ENCODE measurements around the gene KIFAP3.
"Not testable (repeated sequence)": the region's sequence is repeated elsewhere in the genome, so short reads cannot be mapped to it uniquely, and the experiment has no call there.

KIFAP3 gene

DNA sequence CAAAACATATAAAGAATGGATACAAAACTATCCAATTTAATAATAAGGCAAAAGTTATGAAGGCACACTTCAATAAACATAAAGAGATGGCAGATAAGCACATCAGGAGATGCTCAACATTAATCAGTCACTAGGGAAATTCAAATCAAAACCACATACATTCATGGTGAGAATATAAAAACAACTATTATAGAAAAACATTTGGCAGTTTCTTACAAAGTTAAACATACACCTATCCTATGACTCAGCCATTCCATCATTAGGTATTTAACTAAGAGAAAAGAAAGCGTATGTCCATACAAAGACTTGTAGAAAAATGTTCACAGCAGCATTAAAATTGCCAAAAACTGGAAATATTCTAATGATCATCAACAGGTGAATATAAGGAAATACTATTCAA, 44.3 kb downstream of the KIFAP3 start:
- no peaks in the 10 kb centered on the region for H3K27me3 ChIP-seq
- no peaks in the 10 kb centered on the region for H3K4me1 ChIP-seq
- H3K9me3 ChIP-seq = peaks cover 3% of the 10 kb centered on the region; the same call in 1 of the 2 replicates
- TF ChIP-seq Cebpa-rat (IDR thresholded peaks at IDR 0.05) = no peak
- no peaks in the 10 kb centered on the region for H3K36me3 ChIP-seq
- H3K27ac ChIP-seq = no peak overlapping the region
- H3K4me2 ChIP-seq = no peak overlapping the region
- H3K4me3 ChIP-seq = no peak overlapping the region
- H4K20me1 ChIP-seq = no peaks in the 10 kb centered on the region
- no peak overlapping the region for H3K9ac ChIP-seq

- no peak overlapping the region for H3K9ac ChIP-seq
- H3K4me3 ChIP-seq = no peak overlapping the region
- no peak overlapping the region for H3K27ac ChIP-seq
- H3K4me1 ChIP-seq = no peaks in the 10 kb centered on the region
- no peak overlapping the region for H3K4me2 ChIP-seq
- no peaks in the 10 kb centered on the region for H4K20me1 ChIP-seq
- no peak for TF ChIP-seq Cebpa-rat (IDR thresholded peaks at IDR 0.05)
- H3K27me3 ChIP-seq = no peaks in the 10 kb centered on the region
- H3K9me3 ChIP-seq = peaks cover 3% of the 10 kb centered on the region; the same call in 1 of the 2 replicates
- no peaks in the 10 kb centered on the region for H3K36me3 ChIP-seq
These were observed 46.7 kb downstream of the KIFAP3 start for GRCh38 chr1:170027760-170028159.

- Histone ChIP-seq H3K36me3 (no peaks in the 10 kb centered on the region), H3K27ac (no peak overlapping the region)
- TF ChIP-seq Cebpa-rat (IDR thresholded peaks at IDR 0.05) = no peak
These were observed 53.6 kb downstream of the KIFAP3 start for GRCh38 chr1:170020859-170021258.

DNA sequence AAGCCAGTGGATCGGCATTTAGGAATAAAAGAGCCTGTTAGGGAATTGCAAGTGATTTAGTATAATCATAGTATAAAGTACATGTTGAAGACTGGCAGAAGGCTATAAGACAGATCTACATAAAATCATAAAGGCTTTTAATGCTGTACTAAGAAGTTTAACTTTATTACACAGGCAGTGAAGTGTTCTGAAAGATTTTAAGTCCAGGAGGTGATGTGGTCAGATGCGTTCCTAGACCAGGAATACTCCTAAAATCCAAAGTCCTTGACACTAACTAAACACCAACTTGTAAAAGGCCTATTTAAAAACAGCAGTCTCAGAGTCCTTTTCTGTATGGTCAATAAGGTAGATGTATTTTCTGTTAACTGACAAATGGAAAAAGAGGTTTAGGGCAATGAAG, 57.0 kb downstream of the KIFAP3 start:
- no peaks in the 10 kb centered on the region for H3K36me3 ChIP-seq
- no peak for TF ChIP-seq Cebpa-rat (IDR thresholded peaks at IDR 0.05)
- no peak overlapping the region for H3K4me3 ChIP-seq

More at GRCh38 chr1:170020859-170021258, 53.6 kb downstream of the KIFAP3 start:
- Histone ChIP-seq H4K20me1 (no peaks in the 10 kb centered on the region), H3K4me3 (no peak overlapping the region), H3K9ac (no peak overlapping the region), H3K27me3 (no peaks in the 10 kb centered on the region), H3K4me2 (no peak overlapping the region), H3K4me1 (no peaks in the 10 kb centered on the region), H3K9me3 (0 out of 2 replicates have a peak, but pooled peaks cover 3% of the 10 kb centered on the region)

GRCh38 chr1:170012920-170013319, 61.6 kb downstream of the KIFAP3 start:
- Histone ChIP-seq H4K20me1 (no peaks in the 10 kb centered on the region), H3K4me1 (no peaks in the 10 kb centered on the region), H3K4me3 (no peak overlapping the region), H3K9me3 (no peaks in the 10 kb centered on the region), H3K27ac (no peak overlapping the region), H3K4me2 (no peak overlapping the region), H3K36me3 (no peaks in the 10 kb centered on the region), H3K27me3 (no peaks in the 10 kb centered on the region), H3K9ac (no peak overlapping the region)
- TF ChIP-seq Cebpa-rat (IDR thresholded peaks at IDR 0.05) = no peak

More for the DNA sequence above, 57.0 kb downstream of the KIFAP3 start:
- Histone ChIP-seq H4K20me1 (no peaks in the 10 kb centered on the region), H3K27ac (no peak overlapping the region), H3K9me3 (0 out of 2 replicates have a peak, but pooled peaks cover 3% of the 10 kb centered on the region), H3K4me1 (no peaks in the 10 kb centered on the region), H3K27me3 (no peaks in the 10 kb centered on the region), H3K9ac (no peak overlapping the region), H3K4me2 (no peak overlapping the region)

DNA sequence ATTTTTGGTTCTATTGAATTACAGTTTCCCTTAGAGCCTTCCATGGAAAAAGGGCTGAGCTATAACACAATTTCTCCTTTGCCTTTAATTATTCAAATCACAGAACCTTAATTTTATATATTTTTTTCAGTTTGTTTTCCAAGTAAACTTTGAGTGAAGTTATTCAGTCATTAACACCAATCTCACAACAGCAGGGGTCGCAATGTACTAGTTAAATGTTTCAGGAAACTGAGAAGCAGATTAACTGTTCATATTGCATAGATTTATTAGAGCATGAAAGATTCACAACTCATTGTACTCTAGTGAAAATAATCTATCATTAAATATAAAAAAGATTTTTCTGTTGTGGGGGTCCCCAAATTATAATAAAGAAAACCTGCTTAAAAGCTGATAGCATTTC, 64.1 kb downstream of the KIFAP3 start:
- TF ChIP-seq Cebpa-rat (IDR thresholded peaks at IDR 0.05) = no peak

GRCh38 chr1:170009551-170009950, 64.9 kb downstream of the KIFAP3 start:
- Histone ChIP-seq H3K4me3 (no peak overlapping the region), H3K4me1 (no peaks in the 10 kb centered on the region), H4K20me1 (no peaks in the 10 kb centered on the region), H3K36me3 (no peaks in the 10 kb centered on the region), H3K9me3 (no peaks in the 10 kb centered on the region), H3K4me2 (no peak overlapping the region), H3K27me3 (no peaks in the 10 kb centered on the region), H3K27ac (no peak overlapping the region), H3K9ac (no peak overlapping the region)
- no peak for TF ChIP-seq Cebpa-rat (IDR thresholded peaks at IDR 0.05)

More for the DNA sequence above, 64.1 kb downstream of the KIFAP3 start:
- Histone ChIP-seq H3K9me3 (no peaks in the 10 kb centered on the region), H3K4me3 (no peak overlapping the region), H3K27ac (no peak overlapping the region), H3K9ac (no peak overlapping the region), H4K20me1 (no peaks in the 10 kb centered on the region), H3K4me1 (no peaks in the 10 kb centered on the region), H3K27me3 (no peaks in the 10 kb centered on the region), H3K36me3 (no peaks in the 10 kb centered on the region), H3K4me2 (no peak overlapping the region)

- H3K4me2 ChIP-seq, H3K27ac ChIP-seq, H3K4me3 ChIP-seq, H3K9ac ChIP-seq, H3K9me3 ChIP-seq, H3K4me1 ChIP-seq, H3K27me3 ChIP-seq, H3K36me3 ChIP-seq, H4K20me1 ChIP-seq: not testable (repeated sequence)
These were observed 65.8 kb downstream of the KIFAP3 start for GRCh38 chr1:170008745-170009144.

- not testable (repeated sequence) for H3K9ac ChIP-seq, H3K4me1 ChIP-seq, H4K20me1 ChIP-seq
These were observed 71.1 kb downstream of the KIFAP3 start for GRCh38 chr1:170003270-170003835.

DNA sequence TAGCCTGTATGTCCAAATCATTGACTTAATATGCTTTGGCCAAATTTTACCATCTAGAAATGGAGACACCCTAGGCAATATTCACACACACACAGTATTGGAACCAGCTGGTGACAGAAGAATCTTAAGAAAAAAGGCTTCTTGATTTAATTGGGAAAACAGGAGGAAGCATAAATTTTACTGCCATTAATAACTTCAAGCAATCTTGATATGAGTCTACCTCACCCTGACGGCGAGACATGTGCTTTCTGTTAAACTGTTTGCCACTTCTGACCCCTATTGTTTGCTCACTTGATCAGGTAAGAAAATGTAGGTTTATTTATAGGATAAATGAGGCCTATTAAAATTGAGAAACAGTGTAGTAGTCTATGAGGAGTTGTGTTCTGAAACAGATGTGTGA, 73.2 kb downstream of the KIFAP3 start:
- Histone ChIP-seq H3K9me3 (no peaks in the 10 kb centered on the region), H3K27ac (no peak overlapping the region), H3K36me3 (no peaks in the 10 kb centered on the region), H3K4me2 (no peak overlapping the region), H3K9ac (no peak overlapping the region), H3K27me3 (no peaks in the 10 kb centered on the region), H3K4me3 (no peak overlapping the region), H3K4me1 (0 out of 2 replicates have a peak, but pooled peaks cover 7% of the 10 kb centered on the region), H4K20me1 (no peaks in the 10 kb centered on the region)
- TF ChIP-seq Cebpa-rat (IDR thresholded peaks at IDR 0.05) = no peak

More at GRCh38 chr1:170003270-170003835, 71.1 kb downstream of the KIFAP3 start:
- not testable (repeated sequence) for H3K4me2 ChIP-seq, H3K9me3 ChIP-seq, H3K27me3 ChIP-seq, H3K27ac ChIP-seq, H3K36me3 ChIP-seq, H3K4me3 ChIP-seq

GRCh38 chr1:169999761-170000160, 74.7 kb downstream of the KIFAP3 start:
- no peak overlapping the region for H3K9ac ChIP-seq
- no peaks in the 10 kb centered on the region for H4K20me1 ChIP-seq
- H3K27ac ChIP-seq = no peak overlapping the region
- H3K4me2 ChIP-seq = no peak overlapping the region
- no peaks in the 10 kb centered on the region for H3K36me3 ChIP-seq
- no peak overlapping the region for H3K4me3 ChIP-seq
- H3K27me3 ChIP-seq = no peaks in the 10 kb centered on the region
- TF ChIP-seq Cebpa-rat (IDR thresholded peaks at IDR 0.05) = no peak
- H3K9me3 ChIP-seq = no peaks in the 10 kb centered on the region
- 0 out of 2 replicates have a peak, but pooled peaks cover 7% of the 10 kb centered on the region for H3K4me1 ChIP-seq

All from BLaER1 (cell line).